Measurements from ENCODE around the gene ORC3.

Gene ORC3

GRCh38 chr6:87671555-87672029, 81.7 kb downstream of the ORC3 start:
- TF ChIP-seq ZBTB7A (IDR thresholded peaks at IDR 0.05; ENCODE audit: low read depth), result no peak
- no peak for TF ChIP-seq TAF1 (IDR thresholded peaks at IDR 0.05; ENCODE audit: low read depth)
- peak; percentile 75; the same call in 1 of the 2 replicates for TF ChIP-seq CEBPB (IDR thresholded peaks at IDR 0.05)
- TF ChIP-seq EGR1 (IDR thresholded peaks at IDR 0.05), result no peak

- TF ChIP-seq ZBTB7A (IDR thresholded peaks at IDR 0.05; ENCODE audit: low read depth), result no peak
- no peak for TF ChIP-seq REST (IDR thresholded peaks at IDR 0.05; ENCODE audit: low read depth)
- no peak for TF ChIP-seq USF1 (IDR thresholded peaks at IDR 0.05)
- TF ChIP-seq EGR1 (IDR thresholded peaks at IDR 0.05), result no peak
- TF ChIP-seq CEBPB (IDR thresholded peaks at IDR 0.05), result no peak
- TF ChIP-seq RAD21 (IDR thresholded peaks at IDR 0.05; ENCODE audit: low read depth), result no peak
- TF ChIP-seq FOXM1 (IDR thresholded peaks at IDR 0.05; ENCODE audit: borderline replicate concordance, low read depth), result no peak
- no peak for TF ChIP-seq NFIC (IDR thresholded peaks at IDR 0.05)
- no peak for TF ChIP-seq TAF1 (IDR thresholded peaks at IDR 0.05; ENCODE audit: low read depth)
- TF ChIP-seq TCF12 (IDR thresholded peaks at IDR 0.05; ENCODE audit: low read depth), result no peak
- TF ChIP-seq YY1 (IDR thresholded peaks at IDR 0.05; ENCODE audit: low read depth), result no peak
- TF ChIP-seq MAX (IDR thresholded peaks at IDR 0.05), result no peak
- no peak for TF ChIP-seq TEAD4 (IDR thresholded peaks at IDR 0.05)
- no peak for TF ChIP-seq CREB1 (IDR thresholded peaks at IDR 0.05; ENCODE audit: low read depth)
- TF ChIP-seq EP300 (IDR thresholded peaks at IDR 0.05; ENCODE audit: borderline replicate concordance), result no peak
Measured at GRCh38 chr6:87672641-87673040, 82.7 kb downstream of the ORC3 start.

- TF ChIP-seq TEAD4 (IDR thresholded peaks at IDR 0.05), result no peak
- TF ChIP-seq FOXM1 (IDR thresholded peaks at IDR 0.05; ENCODE audit: borderline replicate concordance, low read depth), result no peak
- TF ChIP-seq NFIC (IDR thresholded peaks at IDR 0.05), result no peak
- TF ChIP-seq RAD21 (IDR thresholded peaks at IDR 0.05; ENCODE audit: low read depth), result no peak
- no peak for TF ChIP-seq TCF12 (IDR thresholded peaks at IDR 0.05; ENCODE audit: low read depth)
- no peak for TF ChIP-seq CREB1 (IDR thresholded peaks at IDR 0.05; ENCODE audit: low read depth)
- no peak for TF ChIP-seq YY1 (IDR thresholded peaks at IDR 0.05; ENCODE audit: low read depth)
Measured at GRCh38 chr6:87673237-87673636, 83.3 kb downstream of the ORC3 start.

- no peak for TF ChIP-seq TEAD4 (IDR thresholded peaks at IDR 0.05)
- no peak for TF ChIP-seq EP300 (IDR thresholded peaks at IDR 0.05; ENCODE audit: borderline replicate concordance)
- TF ChIP-seq CEBPB (IDR thresholded peaks at IDR 0.05), result no peak
- no peak for TF ChIP-seq CREB1 (IDR thresholded peaks at IDR 0.05; ENCODE audit: low read depth)
- TF ChIP-seq EGR1 (IDR thresholded peaks at IDR 0.05), result no peak
- TF ChIP-seq TAF1 (IDR thresholded peaks at IDR 0.05; ENCODE audit: low read depth), result no peak
- TF ChIP-seq ZBTB7A (IDR thresholded peaks at IDR 0.05; ENCODE audit: low read depth), result no peak
- TF ChIP-seq FOXM1 (IDR thresholded peaks at IDR 0.05; ENCODE audit: borderline replicate concordance, low read depth), result no peak
- no peak for TF ChIP-seq MAX (IDR thresholded peaks at IDR 0.05)
- no peak for TF ChIP-seq TCF12 (IDR thresholded peaks at IDR 0.05; ENCODE audit: low read depth)
- TF ChIP-seq RAD21 (IDR thresholded peaks at IDR 0.05; ENCODE audit: low read depth), result no peak
- TF ChIP-seq NFIC (IDR thresholded peaks at IDR 0.05), result no peak
- no peak for TF ChIP-seq USF1 (IDR thresholded peaks at IDR 0.05)
- TF ChIP-seq REST (IDR thresholded peaks at IDR 0.05; ENCODE audit: low read depth), result no peak
- TF ChIP-seq YY1 (IDR thresholded peaks at IDR 0.05; ENCODE audit: low read depth), result no peak
Measured at GRCh38 chr6:87674290-87674689, 84.4 kb downstream of the ORC3 start.

- TF ChIP-seq REST (IDR thresholded peaks at IDR 0.05; ENCODE audit: low read depth) (no peak), USF1 (IDR thresholded peaks at IDR 0.05) (no peak), TCF12 (IDR thresholded peaks at IDR 0.05; ENCODE audit: low read depth) (no peak)
Measured at GRCh38 chr6:87675004-87675681, 85.2 kb downstream of the ORC3 start.
